Measurements from ENCODE around the gene TMEM123.

Gene TMEM123

DNA sequence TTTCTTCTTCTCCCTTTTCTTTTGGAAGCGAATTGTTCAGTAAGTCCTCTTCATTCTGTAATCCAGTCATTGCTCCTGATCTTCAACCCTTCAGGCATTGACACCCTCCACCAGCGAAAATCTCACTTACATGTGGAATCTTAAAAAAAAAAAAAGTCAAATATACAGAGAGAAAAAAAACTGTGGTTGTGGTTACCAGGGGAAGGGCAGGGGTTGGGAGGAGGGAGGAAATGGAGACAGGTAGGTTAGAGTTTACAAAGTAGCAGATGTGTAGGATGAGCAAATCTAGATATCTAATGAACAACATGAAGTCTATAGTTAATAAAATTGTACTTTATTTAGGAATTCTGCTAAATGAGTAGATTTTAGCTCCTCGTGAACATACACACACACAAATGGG lies 17.7 kb upstream of the TMEM123 start:
- no peak for DNase-seq

DNA sequence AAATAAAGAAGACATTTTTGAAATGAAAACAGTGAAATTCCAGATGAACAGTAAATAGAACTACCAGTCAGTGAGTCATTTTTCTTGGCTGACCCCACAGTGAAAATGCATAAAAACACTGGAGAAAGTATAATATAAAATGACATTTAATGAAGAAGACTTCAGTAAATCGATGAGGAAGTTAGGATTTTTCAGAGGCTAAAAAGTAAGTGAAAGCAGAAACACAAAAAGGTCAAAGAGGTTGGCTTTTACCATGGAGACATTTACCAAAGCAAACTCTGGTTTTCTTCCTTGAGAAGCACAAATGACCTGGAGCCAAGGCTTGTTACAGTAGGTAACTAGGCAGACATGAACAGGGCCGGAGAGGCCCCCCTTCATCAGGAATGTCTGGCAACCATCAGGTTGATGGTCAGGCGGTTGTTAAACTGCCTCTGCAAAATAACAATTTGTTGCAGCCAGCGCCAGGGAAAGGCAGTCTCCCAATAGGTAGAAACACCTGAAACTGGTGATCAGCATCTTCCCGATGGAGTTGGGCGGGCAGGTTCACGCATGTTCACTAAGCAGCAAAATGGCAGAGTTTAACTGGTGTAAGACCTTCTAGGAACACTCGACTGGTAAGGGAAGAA lies 16.7 kb upstream of the TMEM123 start:
- DNase-seq, result no peak

DNA sequence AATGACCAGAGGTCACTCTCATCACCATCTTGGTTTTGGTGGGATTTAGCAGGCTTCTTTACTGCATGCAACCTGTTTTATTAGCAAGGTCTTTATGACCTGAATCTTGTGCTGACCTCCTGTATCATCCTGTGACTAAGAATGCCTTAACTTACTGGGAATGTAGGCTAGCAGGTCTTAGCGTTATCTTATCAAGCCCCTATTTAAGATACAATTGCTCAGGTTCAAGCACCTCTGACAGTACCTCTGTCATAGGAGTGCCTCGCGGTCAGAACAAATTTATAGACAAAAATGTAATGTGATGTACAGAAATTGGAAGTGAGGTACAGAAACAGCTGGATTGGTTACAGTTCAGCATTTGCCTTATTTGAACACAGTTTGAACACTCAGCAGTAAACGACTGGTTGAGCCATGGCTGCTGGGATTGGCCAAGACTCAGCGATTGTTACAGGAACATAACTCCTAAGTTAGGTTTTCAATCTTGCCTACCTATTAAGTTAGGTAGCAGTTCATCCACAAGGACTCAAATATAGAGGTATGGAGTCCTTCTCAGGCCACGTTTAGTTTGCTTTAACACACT lies 16.1 kb upstream of the TMEM123 start:
- no peak for DNase-seq

DNA sequence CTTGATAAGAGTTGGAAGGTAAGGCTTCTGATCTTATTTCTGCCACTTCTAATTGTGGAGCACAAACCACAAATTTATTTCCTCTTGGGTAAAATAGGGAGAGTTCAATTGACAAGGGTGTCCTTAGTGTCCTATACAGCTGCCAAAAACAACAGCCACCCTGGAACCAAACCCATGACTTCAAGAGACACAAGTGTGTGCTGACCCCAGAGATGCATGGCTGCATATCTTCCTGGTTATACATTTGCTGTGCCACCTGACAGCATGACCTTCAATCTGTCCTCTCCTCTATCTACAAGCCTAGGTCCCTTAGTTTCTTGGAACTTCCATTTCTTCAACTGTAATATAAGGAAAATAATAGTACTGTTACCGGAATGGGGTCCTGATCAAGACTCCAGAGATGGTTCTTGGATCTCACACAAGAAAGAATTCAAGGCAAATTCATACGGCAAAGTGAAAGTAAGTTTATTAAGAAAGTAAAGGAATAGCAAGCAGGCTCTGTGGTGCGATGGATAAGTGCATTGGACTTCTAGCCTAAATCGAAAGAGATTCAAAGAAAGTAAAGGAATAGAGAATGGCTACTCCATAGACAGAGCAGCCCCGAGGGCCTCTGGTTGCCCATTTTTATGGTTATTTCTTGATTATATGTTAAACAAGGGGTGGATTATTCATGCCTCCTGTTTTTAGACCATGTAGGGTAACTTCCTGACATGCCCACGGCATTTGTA lies 15.5 kb upstream of the TMEM123 start:
- DNase-seq, result no peak

DNA sequence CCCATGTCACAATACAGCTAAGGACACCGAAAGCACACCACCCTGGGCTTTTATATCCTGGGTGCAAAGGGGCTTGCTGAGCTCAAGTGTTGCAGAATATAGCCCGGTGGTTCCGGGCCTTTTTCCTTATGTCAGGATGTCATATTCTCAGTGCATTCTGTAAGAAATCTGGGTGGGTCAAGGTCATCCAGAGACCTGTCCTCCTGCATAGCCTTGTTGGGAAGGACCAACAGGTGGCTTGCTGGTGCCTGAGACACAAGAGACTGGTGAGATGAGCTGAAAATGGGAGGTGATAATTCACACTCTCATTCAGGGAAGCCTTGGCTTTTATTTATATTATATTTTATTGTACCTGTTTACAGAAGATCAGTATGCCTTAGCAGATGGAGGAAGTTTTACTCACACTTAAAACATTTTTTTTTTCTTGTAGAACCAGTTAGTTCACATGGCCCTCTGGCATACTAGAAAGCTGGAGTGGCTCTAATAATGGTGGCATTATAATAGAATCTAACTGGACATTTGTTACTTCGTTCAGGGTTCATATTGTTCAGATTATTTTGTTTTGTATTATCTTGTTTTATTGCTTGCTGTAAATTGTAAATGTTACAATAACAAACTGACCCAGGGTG lies 14.6 kb upstream of the TMEM123 start:
- DNase-seq, result no peak

DNA sequence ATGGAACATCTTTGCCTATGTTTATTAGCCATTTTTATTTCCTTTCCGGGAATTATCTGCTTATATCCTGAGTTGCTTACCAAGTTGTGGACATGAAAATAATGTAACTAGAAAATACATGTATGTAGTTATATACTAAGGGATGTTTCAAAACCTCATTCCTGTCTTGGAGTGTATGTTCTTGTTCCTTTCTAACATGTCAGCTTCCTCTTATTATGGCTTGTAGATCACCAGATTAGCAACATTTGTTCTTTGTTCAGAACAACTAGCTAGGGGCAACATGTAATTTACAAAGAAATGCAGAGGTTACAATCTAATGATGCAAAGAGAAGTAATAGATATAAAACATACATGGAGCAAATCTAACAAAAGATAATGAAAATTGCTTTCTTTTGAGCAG lies 13.1 kb upstream of the TMEM123 start:
- no peak for DNase-seq

DNA sequence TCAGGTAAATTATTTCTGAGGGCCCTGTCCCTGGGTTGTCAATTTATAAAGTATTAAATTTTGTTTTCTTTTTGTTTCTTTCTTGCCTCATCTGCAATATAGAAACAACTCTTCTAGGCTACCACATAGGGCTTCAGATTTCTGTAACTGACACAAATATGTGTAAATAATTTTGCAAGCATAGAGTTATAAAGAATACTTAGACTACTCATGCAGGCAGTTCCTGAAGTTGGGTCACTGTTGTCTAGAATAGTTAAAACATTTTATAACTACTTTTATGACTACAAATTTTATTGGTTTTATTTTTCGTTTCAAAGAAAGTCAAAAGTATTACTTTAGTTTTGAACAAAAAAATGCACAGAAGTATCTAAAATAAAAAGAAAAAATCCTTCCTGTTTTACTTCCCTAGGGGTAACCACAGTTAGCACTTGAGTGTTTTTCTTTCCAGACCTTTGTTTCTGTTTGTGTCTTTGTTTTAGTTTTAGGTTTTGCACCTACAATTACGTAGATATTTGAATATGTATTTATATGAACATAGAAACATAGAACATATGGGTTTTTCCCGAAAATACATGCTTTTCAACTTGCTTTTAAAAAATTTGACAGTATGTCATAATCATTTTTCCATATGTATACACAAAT lies 12.4 kb upstream of the TMEM123 start:
- no peak for DNase-seq

DNA sequence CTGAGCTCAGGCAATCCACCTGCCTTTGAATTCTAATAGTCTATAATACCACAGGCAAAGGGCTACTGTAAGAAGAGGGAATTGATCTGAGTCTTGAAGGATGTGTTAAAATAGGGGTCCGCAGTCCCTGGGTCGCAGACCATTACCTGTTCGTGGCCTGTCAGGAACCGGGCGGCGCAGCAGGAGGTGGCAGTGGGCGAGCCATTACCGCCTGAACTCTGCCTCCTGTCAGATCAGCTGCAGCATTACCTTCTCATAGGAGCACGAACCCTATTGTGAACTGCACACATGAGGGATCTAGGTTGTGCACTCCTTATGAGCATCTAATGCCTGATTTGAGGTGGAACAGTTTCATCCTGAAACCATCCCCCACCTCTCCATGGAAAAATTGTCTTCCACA lies 11.5 kb upstream of the TMEM123 start:
- no peak for DNase-seq

DNA sequence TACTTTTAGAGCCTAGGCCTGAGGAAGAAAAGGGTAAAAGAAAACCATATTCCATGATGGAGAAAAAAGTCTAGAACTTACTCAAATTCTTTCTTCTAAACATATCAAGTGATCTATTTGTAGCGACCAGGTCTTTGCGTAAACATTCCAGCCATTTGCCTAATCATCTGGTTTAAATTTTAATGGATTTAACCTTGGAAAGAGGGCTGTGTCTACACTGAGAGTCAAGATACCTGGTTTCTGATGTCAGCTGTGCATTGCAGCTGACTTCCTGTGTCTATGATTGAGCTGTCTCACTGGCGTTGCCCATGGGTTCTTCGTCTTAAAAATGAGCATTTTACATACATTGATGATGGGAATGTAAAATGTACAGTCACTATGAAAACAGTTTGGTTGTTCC lies 10.0 kb upstream of the TMEM123 start:
- DNase-seq, result no peak

DNA sequence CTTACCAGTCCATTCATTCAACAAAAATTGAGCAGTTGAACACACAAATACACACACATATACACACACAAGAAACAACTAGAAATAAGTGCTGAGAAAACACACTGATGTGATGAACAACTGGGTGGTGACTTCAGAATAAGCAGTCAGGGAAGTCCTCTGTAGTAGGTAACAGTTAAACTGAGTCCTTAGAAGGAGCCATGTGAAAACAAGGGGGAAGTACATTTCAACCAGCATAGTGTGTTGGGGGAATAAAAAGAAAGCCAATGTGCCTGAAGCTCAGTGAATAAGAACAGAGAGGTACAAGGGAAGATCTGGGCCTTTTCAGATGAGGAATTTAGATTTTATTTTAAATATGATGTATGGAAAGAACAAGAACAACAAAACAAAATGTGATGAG lies 6.8 kb upstream of the TMEM123 start:
- no peak for DNase-seq

DNA sequence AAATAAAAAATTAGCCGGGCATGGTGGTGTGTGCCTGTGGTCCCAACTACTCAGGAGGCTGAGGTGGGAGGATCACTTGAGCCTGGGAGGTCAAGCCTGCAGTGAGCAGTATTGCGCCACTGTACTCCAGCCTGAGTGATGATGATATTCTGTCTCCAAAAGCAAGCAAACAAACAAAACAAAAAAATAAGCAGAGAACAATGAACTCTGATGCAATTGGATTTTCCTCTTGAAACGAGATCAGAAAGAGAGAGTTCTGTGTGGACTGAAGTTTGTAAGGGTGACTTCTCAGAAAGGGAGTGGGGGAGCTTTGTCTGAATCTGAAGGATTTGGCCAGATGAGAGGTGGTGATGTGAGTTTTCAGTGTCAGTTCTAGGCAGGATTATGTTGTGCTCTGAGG lies 6.0 kb upstream of the TMEM123 start:
- DNase-seq, result no peak

DNA sequence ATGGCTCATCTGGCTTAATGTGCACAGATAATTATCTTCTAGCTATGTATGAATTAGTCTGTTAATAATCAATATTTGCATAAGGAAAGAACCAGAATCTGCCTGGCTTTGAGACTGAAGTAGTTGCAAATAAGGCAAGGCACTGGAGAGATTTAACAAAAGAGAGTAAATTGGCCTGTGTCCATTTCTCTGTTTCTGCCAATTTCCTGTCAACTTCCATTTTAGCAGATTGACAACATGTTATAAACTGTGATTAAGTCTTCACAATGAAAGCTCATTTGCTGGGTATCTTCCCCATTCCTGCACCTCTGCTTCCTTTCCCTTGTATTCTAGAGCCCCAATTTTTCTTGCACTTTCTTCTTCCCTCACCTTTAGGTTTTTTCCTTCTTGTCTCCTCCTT lies 5.3 kb upstream of the TMEM123 start:
- DNase-seq, result no peak

DNA sequence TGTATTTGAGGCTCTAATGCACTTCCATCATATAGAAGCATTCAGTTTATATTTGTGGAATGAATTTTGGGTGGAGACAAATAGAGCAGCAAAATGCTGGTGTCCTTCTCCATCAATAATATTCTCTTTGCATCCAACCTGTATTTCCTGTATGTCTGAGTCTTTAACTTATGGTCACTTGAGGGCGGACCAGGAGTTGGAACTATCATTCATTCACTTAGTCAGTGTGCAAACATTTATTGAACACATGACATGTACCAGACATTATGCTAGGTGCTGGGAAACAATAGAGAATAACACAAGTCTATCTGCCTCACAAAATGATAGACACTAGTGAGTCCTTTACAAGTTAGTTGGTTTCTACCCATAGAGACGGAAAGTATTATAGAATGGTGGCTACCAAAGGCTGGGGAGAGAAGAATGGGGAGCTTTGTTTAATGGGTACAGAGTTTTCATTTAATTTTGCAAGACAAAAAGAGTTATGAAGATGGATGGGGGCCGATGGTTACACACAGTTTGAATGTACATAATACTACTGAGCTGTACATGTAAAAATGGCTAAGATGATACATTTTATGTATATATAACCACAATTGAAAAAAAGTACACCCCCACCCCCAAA lies 4.6 kb upstream of the TMEM123 start:
- no peak for DNase-seq

DNA sequence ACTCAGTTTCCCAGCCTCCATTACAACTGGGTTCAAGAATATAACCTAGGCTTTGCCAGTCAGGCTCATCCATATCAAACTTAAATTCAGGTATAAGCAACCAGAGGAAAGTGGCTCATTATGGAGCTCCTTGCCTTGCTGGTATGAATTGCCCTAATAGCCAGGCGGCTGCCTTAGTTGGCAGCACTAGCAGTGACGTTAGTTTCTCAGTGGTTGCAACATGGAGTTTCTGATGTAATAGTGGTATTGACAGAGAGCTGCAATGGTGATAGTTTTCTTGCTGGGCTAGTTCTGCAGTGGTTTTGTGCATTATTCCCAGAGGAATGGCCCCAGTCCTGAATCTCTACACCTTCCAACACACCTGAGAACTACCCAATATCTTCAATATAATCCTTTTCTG lies 3.8 kb upstream of the TMEM123 start:
- DNase-seq, result peak; percentile 36

DNA sequence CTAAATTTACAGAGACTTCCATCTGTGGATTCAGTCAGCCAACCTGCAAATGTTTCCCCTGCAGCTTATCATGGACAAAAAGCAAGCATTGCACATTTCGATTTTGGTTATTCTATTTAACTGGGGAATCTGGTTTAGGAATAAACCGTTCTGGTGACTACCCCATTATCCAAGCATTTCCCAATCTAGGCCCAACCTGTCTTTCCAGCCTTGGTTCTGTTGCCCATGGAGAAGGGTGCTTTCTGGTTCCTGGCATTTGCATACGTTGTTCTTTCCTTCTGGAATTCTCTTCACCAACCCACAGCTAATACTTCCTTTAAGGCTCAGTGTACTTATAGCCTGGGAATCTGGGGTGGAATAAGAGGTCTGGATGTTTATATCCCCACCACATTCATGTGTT lies 1.4 kb upstream of the TMEM123 start:
- DNase-seq, result no peak

DNA sequence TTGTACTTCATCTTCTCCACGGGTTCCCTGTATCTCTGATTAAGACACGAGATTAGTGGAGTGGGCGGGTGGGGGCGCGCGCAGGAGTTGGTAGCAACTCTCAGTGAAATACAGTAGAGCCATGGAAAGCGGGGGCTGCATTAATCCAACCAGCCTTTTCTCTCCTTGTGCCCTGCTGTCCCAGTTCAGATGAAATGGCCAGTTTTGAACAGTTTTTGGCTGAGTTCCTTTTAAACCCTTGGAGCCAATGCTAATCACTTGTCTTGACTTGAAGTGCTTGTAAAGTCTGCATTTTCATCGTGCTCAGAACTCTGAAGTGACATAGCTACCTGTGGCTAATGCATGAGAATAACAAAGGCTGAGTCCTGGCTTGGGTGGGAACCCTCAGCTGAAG lies 734 bp upstream of the TMEM123 start:
- DNase-seq, result no peak

DNA sequence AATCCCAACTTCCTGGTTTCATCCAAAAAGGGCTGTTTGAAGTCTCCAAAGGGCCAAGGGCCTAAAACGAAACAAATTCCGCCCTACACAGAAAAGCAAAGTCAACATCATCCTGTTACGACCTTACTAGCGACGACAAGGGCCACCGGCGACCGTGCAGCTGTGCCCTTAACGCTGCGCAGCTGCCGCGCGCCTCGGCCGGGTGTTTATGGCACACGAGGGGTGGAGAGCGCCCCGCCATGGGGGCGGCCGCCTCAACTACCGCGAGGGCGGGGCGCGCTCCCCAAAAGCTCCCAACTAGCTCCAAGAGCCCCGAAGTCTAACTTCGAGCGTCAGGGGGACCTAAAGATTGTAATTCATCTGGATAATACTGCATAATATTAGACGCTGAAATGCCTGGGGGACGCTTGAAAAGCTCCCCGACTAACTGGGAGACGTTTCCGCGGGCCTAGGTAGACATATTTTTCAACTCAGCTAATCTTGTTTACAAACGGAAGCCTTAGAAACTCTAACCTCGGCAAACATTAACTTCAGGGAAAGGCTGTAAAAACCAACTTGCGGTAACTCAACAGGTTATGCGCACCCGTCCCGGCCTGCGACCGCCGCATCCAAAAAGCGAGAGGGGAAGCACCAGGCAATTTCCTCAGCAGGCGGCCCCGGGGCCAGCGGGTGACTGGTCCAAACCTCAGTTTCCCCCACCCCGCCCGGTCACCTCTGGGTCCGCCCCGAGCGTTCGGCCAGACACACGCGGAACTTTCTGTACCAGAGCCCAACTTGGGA lies 694 bp downstream of the TMEM123 start:
- DNase-seq, result peak; percentile 81

DNA sequence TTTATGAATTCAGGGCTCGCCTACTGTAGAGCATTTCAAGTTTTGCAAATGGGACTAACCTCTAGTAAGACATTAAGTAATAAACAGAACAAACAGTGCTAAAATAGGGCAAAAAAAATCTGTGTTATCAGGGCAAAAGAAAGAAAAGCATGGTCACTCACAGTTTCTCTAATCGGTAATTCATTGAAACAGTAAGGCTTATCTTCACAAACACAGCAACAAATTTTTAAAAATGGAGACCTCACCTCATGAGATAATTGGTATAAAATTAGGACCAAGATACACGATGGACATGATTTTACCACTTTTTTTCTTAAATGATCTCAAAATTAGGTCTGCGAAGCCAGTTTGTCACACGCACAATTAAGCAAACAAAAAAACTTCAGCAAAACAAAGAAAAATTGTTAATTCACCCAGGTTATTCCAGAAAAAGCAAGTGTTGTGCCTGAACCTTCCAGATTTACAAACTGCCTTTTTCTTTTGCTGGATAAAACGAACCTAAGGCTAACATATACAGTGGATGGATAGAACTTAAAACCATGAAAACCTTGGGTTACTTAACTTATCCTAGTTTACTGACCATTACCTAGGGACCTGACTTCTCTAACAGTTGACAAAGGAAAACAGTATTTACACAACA lies 1.4 kb downstream of the TMEM123 start:
- DNase-seq, result no peak

DNA sequence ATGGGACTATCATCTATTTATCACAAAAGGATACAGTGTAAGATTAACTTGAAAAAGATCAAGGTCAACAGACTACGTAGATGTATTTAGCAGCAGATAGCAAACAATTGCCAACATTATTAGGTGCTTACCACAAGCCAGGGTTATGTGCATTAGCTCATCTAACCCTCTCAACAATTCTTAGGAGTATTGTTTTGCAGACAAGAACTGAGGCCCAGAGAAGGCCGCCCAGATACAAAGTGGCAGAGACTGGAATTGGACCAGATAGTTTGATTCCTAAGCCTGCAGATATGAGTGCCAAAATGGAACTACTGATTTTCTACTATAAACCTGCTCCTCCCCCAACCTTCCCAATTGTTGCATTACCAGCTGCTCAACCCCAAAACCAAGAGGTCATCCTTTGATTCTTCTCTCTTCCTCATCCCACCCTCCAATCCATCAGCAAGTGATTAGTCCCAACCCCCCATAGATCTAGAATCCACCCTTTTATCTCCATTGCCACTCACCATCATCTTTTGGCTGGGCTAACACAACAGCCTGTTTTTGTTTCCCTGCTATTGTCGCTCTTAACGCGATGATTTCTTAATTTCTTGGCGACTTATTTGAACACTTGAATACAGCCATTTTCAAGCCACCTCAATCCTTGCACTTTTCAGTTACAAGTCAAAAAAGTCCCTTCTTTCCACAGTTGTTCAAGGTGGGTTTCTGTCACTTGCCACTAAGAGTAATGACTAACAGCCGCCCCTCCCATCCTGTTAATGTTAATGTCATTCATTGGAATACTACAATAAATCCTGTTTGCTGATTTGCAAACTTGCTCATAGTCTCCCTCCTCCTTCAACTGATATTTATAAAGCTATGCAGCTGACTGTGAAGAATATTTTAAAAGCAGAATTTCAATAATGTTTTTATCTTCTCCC lies 2.7 kb downstream of the TMEM123 start:
- DNase-seq, result no peak

DNA sequence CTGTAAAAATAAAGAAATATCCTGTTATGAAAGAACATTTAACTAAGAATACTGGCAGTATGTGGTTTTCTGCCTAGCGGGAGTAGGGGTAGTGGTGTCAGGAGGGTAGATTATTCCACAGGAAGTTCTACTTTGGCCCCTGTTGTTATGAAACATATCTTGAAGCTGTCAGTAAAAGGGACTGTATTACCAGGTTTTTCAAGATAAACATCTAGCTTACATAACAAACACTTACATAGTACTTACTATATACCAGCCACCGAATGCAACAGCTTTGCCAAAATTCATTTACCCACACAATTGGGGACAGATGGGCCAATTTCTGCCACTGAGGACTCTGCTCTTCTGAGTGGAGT lies 3.7 kb downstream of the TMEM123 start:
- DNase-seq, result no peak
